Central memory CD8-positive, alpha-beta T cell (primary cell): ENCODE results near the gene LRRC8B.
A peak's percentile ranks its signal among the peaks of the same experiment; 100 is the strongest.
"Not testable (repeated sequence)": the region's sequence is repeated elsewhere in the genome, so short reads cannot be mapped to it uniquely, and the experiment has no call there.

Experiments used
- ATAC-seq: fragments of 150-1000 bp; cut with Tn5 transposase; replicated peaks from 2 replicates; pipeline ENCODE4 v1.10.0; 2022; ENCODE audit warnings: mild to moderate bottlenecking, moderate FRiP score, moderate number of reproducible peaks; ENCODE audit not compliant: poor library complexity, severe bottlenecking; ENCODE audit errors: extremely low read depth
- DNase-seq, 2 donors: peaks; one replicate each; pipeline ENCODE4 v3.0.0; 2021; ENCODE audit warnings: low spot score in 2 of 2
- H3K27ac Mint-ChIP-seq: one replicate; pipeline ENCODE4 v1.8.0; 2022; ENCODE audit warnings: low read depth, mild to moderate bottlenecking, moderate library complexity, mixed read lengths
- H3K27me3 Mint-ChIP-seq: one replicate; pipeline ENCODE4 v1.8.0; 2022; ENCODE audit warnings: mixed read lengths
- H3K36me3 Mint-ChIP-seq: one replicate; pipeline ENCODE4 v1.8.0; 2022; ENCODE audit warnings: mild to moderate bottlenecking, moderate library complexity, mixed read lengths; ENCODE audit not compliant: insufficient read depth
- H3K4me1 Mint-ChIP-seq: one replicate; pipeline ENCODE4 v1.8.0; 2022; ENCODE audit warnings: mixed read lengths
- H3K4me3 Mint-ChIP-seq: one replicate; pipeline ENCODE4 v1.8.0; 2022; ENCODE audit warnings: mild to moderate bottlenecking, moderate library complexity, mixed read lengths
- H3K9me3 Mint-ChIP-seq: one replicate; pipeline ENCODE4 v1.8.0; 2022; ENCODE audit warnings: mixed read lengths

LRRC8B gene

GRCh38 chr1:89582571-89582970 lies 57.9 kb downstream of the LRRC8B start:
- Mint-ChIP-seq H3K36me3 (peaks cover 17% of the 10 kb centered on the region), H3K4me1 (peaks cover 4% of the 10 kb centered on the region), H3K27ac (no peak overlapping the region), H3K4me3 (no peak overlapping the region), H3K27me3 (no peaks in the 10 kb centered on the region), H3K9me3 (no peaks in the 10 kb centered on the region)
- DNase-seq (no peak), ATAC-seq (no peak)

- Mint-ChIP-seq H3K4me1 (peaks cover 4% of the 10 kb centered on the region), H3K27me3 (no peaks in the 10 kb centered on the region), H3K4me3 (no peak overlapping the region), H3K36me3 (peaks cover 17% of the 10 kb centered on the region), H3K9me3 (no peaks in the 10 kb centered on the region), H3K27ac (no peak overlapping the region)
- DNase-seq (no peak), ATAC-seq (no peak)
Measured at GRCh38 chr1:89584211-89584610, 59.6 kb downstream of the LRRC8B start.

- Mint-ChIP-seq H3K4me3 (no peak overlapping the region), H3K4me1 (peaks cover 4% of the 10 kb centered on the region), H3K27ac (no peak overlapping the region), H3K9me3 (no peaks in the 10 kb centered on the region), H3K36me3 (peaks cover 17% of the 10 kb centered on the region), H3K27me3 (no peaks in the 10 kb centered on the region)
- ATAC-seq (no peak), DNase-seq (no peak)
Measured at GRCh38 chr1:89584781-89585180, 60.2 kb downstream of the LRRC8B start.

GRCh38 chr1:89587729-89588161 lies 63.1 kb downstream of the LRRC8B start:
- no peak overlapping the region for H3K4me3 Mint-ChIP-seq
- no peaks in the 10 kb centered on the region for H3K9me3 Mint-ChIP-seq
- DNase-seq (no peak), ATAC-seq (no peak)
- no peak overlapping the region for H3K27ac Mint-ChIP-seq
- peaks cover 12% of the 10 kb centered on the region for H3K36me3 Mint-ChIP-seq
- H3K27me3 Mint-ChIP-seq: no peaks in the 10 kb centered on the region
- H3K4me1 Mint-ChIP-seq: no peaks in the 10 kb centered on the region

GRCh38 chr1:89588480-89588879 lies 63.9 kb downstream of the LRRC8B start:
- Mint-ChIP-seq H3K27ac (no peak overlapping the region), H3K9me3 (no peaks in the 10 kb centered on the region), H3K36me3 (peaks cover 8% of the 10 kb centered on the region)

GRCh38 chr1:89589515-89589914 lies 64.9 kb downstream of the LRRC8B start:
- no peaks in the 10 kb centered on the region for H3K27me3 Mint-ChIP-seq
- peaks cover 7% of the 10 kb centered on the region for H3K4me1 Mint-ChIP-seq
- no peak overlapping the region for H3K4me3 Mint-ChIP-seq
- H3K27ac Mint-ChIP-seq: no peak overlapping the region
- peaks cover 5% of the 10 kb centered on the region for H3K36me3 Mint-ChIP-seq
- DNase-seq: no peak
- H3K9me3 Mint-ChIP-seq: no peaks in the 10 kb centered on the region
- no peak for ATAC-seq

More at GRCh38 chr1:89588480-89588879, 63.9 kb downstream of the LRRC8B start:
- H3K27me3 Mint-ChIP-seq: no peaks in the 10 kb centered on the region
- DNase-seq: no peak
- no peak overlapping the region for H3K4me3 Mint-ChIP-seq
- no peak for ATAC-seq
- peaks cover 3% of the 10 kb centered on the region for H3K4me1 Mint-ChIP-seq

GRCh38 chr1:89590341-89591080 lies 65.9 kb downstream of the LRRC8B start:
- no peak overlapping the region for H3K4me3 Mint-ChIP-seq
- H3K36me3 Mint-ChIP-seq: peaks cover 2% of the 10 kb centered on the region
- H3K4me1 Mint-ChIP-seq: peaks cover 7% of the 10 kb centered on the region
- no peaks in the 10 kb centered on the region for H3K9me3 Mint-ChIP-seq
- DNase-seq (no peak), ATAC-seq (no peak)
- H3K27ac Mint-ChIP-seq: no peak overlapping the region
- H3K27me3 Mint-ChIP-seq: no peaks in the 10 kb centered on the region

GRCh38 chr1:89592861-89593302 lies 68.3 kb downstream of the LRRC8B start:
- H3K4me1 Mint-ChIP-seq, H3K4me3 Mint-ChIP-seq, H3K27ac Mint-ChIP-seq, ATAC-seq, H3K9me3 Mint-ChIP-seq, DNase-seq, H3K27me3 Mint-ChIP-seq, H3K36me3 Mint-ChIP-seq: not testable (repeated sequence)

- Mint-ChIP-seq H3K36me3 (no peaks in the 10 kb centered on the region), H3K4me1 (peaks cover 13% of the 10 kb centered on the region), H3K4me3 (no peak overlapping the region), H3K9me3 (no peaks in the 10 kb centered on the region), H3K27ac (no peak overlapping the region), H3K27me3 (no peaks in the 10 kb centered on the region)
- DNase-seq (no peak), ATAC-seq (no peak)
Measured at GRCh38 chr1:89594096-89594740, 69.6 kb downstream of the LRRC8B start.

GRCh38 chr1:89596698-89597097 lies 72.1 kb downstream of the LRRC8B start:
- Mint-ChIP-seq H3K4me3 (no peak overlapping the region), H3K27me3 (no peaks in the 10 kb centered on the region), H3K9me3 (no peaks in the 10 kb centered on the region), H3K27ac (no peak overlapping the region), H3K36me3 (no peaks in the 10 kb centered on the region), H3K4me1 (peaks cover 16% of the 10 kb centered on the region)
- DNase-seq: no peak
- ATAC-seq: no peak

- Mint-ChIP-seq H3K9me3 (no peaks in the 10 kb centered on the region), H3K27ac (peak overlapping the region; percentile 8), H3K27me3 (no peaks in the 10 kb centered on the region), H3K36me3 (no peaks in the 10 kb centered on the region), H3K4me3 (no peak overlapping the region), H3K4me1 (peaks cover 24% of the 10 kb centered on the region)
- no peak for ATAC-seq
- DNase-seq: no peak
Measured at GRCh38 chr1:89598450-89599331, 74.1 kb downstream of the LRRC8B start.

- DNase-seq (no peak), ATAC-seq (no peak)
- H3K27ac Mint-ChIP-seq: no peak overlapping the region
- no peaks in the 10 kb centered on the region for H3K36me3 Mint-ChIP-seq
- no peaks in the 10 kb centered on the region for H3K9me3 Mint-ChIP-seq
- no peak overlapping the region for H3K4me3 Mint-ChIP-seq
- H3K27me3 Mint-ChIP-seq: no peaks in the 10 kb centered on the region
- peaks cover 23% of the 10 kb centered on the region for H3K4me1 Mint-ChIP-seq
Measured at GRCh38 chr1:89599332-89599630, 74.7 kb downstream of the LRRC8B start.
